ELF-1 (cell line): ENCODE measurements around the gene DRAM1.
"Not testable (repeated sequence)": the region's sequence is repeated elsewhere in the genome, so short reads cannot be mapped to it uniquely, and the experiment has no call there.

Experiments used
- DNase-seq: peaks from one replicate; pipeline ENCODE4 v3.0.0-alpha.2; 2016; ENCODE audit warnings: low read depth, low spot score

Gene DRAM1

DNA sequence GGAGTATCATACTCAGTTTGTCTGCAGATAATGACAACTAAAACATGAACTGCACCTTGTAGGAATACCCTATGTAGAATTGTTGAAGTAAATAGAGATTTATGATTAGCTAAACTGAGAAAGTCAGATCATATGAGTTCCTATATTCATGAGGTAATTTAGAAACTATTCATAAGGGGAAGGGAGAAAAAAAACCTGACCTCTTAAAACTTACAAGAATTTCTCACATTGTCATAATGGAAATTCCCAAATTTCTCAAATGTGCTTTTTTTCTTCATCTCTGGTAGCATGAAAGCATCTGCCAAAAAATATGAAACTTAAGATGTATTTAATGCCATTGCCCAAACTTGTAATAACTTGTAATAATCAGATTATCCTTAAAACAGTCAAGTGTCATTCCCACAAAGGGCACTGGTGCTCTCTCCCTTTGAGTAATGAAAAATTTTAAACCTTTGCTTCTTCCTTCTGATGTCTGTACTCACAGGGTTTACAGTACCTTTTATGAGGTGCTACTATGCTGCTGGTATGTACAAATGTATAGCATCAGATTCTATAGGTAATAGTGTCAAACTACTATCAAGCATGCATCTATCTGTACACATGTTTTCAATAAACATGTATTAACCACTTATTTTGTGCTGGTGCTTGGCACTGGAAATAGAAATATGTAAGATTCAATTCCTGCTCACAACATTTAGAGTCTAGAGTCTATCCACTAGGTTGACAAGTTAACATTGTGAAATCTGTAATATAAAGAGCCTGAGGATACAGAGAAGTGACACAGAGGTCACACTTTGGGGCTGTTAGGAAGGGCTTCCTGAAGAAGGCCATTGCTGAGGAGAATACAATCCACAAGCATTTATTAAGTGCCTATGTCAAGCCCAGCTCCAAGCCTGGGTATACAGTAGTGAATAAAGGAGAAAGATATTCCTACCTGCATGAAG, 17.4 kb upstream of the DRAM1 start:
- DNase-seq: no peak

DNA sequence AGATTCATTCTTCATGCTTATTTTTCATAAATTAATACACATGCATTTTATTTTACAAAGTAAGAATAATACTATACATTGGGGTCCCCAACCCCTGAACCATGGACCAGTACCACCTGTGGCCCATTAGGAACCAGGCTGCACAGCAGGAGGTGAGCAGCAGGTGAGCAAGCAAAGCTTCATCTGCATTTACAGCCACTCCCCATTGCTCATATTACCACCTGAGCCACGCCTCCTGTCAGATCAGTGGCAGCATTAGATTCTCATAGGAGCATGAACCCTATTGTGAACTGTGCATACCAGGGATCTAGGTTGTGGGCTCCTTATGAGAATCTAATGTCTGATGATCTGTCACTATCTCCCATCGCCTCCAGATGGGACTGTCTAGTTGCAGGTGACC, 15.7 kb upstream of the DRAM1 start:
- DNase-seq: not testable (repeated sequence)

DNA sequence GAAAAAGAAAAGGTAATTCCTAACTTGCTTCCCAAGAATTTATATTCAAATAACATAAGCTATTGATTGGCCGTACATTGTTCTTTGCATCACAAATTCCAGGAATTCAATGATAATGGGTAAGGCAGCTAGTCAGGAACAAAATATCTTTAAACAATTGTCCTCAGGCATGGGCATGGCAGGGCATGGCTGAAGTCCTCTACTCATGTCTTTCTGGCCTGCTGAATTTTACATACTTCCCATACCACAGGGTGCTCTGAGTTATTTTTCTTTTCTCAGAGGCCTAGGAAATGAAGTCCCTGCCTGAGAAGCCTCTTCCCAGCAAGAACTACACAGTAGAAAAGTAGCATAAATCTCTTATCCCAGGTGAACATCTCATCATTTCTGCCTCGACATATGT, 15.1 kb upstream of the DRAM1 start:
- DNase-seq: no peak

DNA sequence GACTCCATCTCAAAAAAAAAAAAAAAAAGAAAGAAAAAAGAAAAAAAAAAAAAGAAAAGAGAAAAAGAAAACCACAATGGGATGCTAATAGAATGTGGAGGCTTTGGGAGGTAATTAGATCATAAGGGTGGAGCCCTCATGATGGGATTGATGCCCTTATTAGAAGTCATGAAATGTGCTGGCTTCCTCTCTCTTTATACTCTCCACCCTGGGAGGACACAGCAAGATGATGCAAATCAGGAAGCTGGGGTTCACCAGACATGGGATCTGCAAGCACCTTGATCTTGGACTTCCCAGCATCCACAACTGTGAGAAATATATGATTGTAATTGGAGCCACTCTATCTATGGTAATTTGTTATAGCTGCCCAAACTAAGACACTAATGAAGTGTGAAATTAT, 13.4 kb upstream of the DRAM1 start:
- no peak for DNase-seq

DNA sequence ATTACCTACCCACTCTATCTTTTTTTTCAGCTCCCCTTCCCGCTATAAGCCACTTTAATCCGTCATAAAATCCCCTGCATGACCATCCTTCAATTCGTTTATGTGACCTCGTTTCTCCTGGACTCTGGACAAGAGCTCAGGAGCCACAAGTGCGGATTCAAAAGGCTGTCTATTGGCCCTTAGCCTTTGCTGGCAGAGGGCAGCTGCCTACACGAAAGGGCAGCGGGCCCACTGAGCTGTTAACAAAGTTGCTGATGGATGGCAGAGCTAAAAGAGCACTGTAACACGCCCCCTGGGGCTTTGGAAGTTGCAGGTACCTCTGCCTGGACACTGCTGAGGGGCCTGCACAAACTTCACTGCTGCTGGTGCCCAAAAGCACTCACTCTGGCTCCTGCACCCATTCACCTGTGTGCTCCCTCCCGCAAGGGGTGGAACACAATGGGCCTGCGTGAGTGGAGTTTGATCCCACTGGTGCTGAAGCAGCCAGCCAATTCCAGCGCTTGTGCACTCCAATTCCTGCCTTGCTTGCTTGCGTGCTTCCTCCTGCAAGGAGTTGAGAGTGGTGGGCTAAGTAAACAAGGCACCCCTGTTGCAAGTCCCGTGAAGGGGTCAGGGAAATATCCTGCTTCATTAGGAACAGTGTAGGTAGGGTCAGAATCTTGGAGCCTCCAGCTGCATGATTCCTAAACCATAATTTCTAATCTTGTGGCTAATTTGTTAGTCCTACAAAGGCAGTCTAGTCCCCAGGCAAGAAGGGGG, 10.6 kb upstream of the DRAM1 start:
- DNase-seq: peak; percentile 15

DNA sequence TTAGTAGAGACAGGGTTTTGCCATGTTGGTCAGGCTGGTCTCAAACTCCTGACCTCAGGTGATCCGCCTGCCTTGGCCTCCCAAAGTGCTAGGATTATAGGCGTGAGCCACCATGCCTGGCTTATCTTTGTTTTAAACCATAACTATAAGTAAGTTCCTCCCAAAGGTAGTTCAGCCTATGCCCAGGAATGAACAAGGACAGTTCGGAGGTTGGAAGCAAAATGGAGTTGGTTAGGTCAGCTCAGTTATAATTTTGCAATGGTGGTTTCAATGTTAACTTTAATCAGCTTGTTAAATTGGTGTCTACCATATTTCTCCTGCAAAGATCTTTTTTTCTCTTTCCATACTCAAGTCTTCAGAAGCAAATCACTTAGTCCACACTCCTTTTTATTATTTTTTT, 9.8 kb upstream of the DRAM1 start:
- not testable (repeated sequence) for DNase-seq

DNA sequence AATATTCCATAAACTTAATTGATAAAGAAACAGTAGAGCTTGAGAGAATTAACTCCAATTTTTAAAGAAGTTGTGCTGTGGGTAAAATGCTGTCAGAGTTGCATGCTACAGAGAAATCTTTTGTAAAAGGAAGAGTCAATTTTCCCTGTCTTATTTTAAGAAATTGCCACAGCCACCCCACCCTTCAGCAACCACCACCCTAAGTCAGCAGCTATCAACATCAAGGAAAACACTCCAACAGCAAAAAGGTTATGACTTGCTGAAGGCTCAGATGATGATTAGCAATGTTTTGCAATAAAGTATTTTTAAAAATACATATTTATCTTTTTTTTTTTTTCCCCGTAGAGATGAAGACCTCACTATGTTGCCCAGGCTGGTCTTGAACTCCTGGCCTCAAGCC, 6.5 kb upstream of the DRAM1 start:
- no peak for DNase-seq

DNA sequence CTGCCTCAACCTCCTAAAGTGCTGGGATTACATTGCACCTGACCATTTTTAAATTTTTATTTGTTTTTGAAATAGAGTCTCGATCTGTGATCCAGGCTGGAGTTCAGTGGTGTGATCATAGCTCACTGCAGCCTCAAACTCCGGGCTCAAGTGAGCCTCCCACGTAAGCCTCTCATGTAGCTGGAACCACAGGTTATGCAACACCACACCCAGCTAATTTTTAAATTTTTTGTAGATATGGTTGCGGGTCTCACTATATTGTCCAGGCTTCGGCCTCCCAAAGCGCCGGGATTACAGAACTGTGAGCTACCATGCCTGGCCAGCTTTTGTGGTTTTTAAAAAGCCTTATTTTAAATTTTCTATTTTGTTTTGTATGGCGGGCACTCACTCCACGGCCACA, 2.2 kb upstream of the DRAM1 start:
- DNase-seq: no peak

DNA sequence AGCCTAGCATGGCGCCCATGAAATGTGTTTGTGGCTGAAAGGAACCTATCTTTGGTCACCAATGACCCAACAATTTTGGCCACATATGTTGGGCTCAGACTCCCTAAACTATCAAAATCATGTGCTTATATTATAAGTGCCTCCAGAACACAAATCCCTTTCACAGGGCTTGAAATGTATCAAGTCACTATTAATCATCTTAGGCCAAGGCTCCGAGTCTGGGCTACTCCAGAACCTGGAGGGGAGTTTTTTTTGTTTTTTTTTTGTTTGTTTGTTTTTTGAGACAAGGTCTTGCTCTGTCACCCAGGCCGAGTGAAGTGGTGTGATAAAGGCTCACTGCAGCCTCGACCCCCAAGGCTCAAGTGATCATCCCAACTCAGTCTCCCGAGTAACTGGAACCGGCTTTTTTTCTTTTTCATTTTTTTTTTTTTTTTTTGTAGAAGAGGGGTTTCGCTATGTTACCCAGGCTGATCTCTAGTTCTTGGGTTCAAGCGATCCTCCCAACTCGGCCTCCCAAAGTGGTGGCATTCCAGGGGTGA, 989 bp upstream of the DRAM1 start:
- DNase-seq: peak; percentile 22

DNA sequence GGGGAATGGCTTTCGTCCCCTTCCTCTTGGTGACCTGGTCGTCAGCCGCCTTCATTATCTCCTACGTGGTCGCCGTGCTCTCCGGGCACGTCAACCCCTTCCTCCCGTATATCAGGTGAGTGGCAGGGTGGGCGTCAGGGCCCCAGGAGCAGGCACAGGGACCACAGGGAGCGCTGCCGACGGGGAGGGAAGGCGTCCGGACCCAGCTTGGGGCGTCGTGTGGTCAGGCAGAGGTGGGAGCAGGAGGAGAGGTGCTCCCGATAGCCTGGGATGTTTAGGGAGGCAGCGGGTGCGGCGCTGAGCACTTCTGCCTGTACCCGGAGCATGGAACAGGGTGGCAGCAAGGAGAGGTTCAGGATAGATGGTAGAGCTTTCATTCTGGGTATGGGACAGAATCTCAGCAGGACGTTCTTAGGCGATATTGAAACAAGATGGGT, 444 bp downstream of the DRAM1 start:
- DNase-seq: peak; percentile 58

DNA sequence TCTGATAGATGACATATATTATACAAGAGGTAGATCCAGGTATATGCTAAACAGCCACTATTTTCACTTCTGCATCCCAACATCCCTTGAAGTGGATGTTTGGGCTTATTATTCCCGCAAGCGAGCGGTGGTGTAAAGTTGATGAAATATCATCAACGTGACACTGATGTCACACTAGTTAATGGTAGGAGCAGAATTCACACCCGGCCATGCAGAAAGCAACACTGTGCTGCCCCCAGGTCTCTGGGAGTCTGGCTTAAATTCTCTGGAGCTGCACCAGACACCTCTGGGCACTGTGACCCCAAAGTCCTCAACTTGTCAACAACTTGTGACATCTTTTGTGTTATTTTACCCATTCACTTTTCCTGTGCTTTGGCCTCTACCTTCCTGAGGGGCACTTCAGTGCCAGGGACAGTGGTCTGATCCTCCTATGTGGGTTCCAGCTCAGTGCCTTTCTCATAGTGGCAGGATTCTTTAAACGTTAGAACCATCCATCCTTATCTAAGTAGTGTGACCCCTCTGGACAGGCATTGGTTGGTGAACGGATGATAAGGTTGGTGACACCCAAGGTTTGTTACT, 952 bp downstream of the DRAM1 start:
- no peak for DNase-seq

DNA sequence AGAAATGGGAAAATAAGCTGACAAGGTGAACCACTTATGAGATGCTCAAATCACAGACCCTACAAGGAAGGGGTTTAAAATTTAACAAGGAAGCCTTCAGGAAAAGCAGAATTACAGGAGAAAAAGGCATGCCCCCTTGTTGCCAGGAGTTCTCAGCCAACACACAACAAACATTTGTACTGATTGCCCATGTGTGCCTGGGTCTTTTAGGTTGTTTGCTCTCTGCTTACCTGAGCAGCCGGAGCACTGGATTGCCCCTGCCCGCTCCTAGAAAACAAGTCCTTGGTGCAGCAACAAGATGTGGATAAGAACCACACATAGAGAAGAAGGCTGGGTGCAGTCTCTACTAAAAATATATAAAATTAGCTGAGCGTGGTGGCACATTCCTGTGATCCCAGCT, 3.4 kb downstream of the DRAM1 start:
- no peak for DNase-seq

DNA sequence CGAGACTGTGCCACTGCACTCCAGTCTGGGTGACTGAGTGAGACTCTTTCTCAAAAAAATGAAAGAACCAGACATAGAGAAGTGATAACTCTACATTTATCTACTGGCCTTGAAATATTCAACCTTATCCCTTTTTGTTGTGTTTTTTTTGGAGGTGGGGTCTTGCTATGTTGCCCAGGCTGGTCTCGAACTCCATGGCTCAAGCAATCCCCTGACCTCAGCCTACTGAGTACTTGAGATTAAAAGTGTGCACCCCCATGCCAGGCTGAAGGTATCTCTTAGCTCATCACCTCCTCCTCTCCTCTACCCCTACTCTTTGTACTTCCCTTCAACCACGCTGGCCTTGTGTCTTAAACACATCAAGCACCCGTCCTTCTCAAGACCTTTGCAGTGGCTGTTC, 3.8 kb downstream of the DRAM1 start:
- DNase-seq: no peak

DNA sequence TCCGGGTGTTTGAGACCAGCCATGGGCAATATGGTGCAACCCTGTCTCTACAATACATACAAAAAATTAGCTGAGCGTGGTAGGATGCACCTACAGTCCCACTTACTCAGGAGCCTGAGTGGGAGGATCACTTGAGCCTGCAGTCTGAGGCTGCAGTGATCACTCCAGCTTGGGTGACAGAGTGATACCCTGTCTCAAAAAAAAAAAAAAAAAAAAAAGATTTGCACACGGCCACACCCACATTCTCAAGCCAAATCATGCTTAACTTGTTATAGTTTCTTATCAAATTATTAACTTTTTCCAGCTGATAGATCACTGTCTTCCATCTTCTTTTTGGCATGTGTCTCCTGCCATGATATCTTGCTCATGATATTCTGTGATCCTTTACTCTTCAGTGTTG, 6.8 kb downstream of the DRAM1 start:
- DNase-seq: no peak

DNA sequence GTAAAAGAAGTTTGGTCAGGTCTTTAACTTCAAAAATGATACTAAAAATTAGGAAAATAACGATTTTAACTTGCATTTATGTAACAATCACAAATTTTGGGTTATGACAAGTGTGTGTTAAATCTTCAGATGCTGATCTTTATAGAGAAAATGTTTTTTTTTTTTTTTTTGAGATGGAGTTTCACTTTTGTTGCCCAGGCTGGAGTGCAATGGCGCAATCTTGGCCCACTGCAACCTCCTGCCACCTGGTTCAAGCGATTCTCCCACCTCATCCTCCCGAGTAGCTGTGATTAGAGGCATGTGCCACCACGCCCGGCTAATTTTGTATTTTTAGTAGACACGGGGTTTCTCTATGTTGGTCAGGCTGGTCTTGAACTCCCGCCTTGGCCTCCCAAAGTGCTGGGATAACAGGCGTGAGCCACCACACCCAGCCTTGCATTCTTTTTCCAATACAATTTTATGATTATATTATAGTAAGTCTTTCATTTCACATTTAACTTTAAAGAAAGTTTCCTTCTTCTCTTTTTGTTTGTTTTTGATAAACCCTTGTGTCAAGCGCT, 7.5 kb downstream of the DRAM1 start:
- not testable (repeated sequence) for DNase-seq

DNA sequence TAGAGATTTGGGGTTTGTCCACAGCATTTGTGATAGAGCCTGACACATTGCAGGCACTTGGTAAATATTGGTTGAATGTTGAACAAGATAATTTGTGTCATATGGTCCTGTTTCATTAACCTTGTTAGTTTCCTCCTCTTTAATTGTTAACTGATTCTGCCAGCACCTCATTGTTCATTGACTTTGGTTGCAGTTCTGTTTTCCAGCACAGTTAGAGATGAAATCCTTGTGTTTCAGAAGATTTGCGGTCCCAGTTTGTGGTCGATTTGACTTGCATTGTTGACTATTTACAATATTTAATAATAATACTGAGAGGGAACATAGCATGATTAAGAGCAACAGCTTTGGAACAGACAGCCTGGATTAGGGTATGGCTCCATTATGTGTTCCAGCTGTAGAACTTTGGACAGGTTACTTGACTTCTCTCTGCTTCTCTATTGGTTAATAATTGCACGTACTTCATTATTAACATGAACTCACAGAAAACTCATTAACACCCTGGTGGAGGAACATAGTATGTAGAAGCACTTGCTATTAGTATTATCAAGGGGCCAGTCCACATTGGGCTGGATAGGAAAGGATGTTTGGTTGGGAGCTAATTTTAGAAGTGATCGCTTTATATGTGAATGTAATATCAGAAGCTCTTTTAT, 8.7 kb downstream of the DRAM1 start:
- DNase-seq: no peak

DNA sequence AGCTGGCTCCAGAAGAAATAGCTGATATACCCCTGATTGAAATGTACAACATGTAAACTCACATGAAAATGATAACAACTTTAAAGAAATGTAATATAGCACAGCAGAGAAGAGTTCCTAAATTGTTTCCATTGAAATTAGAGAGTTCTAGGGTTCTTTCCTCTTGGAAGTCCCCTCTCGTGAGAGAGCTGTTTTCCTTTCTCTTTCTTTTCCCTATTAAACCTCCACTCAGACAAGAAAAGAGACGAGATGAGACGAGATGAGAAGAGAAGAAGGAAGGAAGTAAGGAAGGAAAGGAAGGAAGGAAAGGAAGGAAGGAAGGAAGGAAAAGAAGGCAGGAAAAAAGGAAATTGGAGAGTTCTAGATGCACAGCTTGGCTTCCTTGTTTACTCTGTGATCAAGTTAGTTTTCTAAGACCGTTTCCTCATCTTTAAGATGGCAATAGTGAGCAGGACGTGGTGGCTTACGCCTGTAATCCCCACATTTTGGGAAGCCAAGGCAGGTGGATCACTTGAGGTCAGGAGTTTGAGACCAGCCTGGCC, 11.9 kb downstream of the DRAM1 start:
- DNase-seq: no peak

DNA sequence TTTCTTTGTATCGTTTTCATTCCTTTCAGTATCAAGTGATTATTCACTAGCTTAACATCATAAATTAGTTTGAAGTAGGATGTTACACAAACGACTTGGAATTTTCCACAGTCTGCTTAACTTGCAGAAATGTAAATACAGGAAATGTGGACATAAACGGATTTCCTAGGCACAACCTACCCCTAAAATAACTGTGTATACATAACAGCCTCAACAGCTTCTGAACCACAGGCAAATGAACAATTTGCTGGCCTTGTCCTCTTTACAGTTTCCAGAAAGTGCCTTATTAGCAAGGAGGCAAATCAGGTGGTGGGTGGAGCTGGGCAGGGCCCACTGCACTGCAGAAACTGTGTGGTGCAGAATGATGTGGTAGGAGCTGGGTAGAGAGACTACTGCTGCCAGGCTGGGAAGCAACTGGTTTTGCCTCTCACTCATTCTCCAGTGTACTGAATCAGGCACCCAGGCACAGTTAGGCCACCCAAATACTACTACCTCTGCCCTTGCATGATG, 14.1 kb downstream of the DRAM1 start:
- no peak for DNase-seq

DNA sequence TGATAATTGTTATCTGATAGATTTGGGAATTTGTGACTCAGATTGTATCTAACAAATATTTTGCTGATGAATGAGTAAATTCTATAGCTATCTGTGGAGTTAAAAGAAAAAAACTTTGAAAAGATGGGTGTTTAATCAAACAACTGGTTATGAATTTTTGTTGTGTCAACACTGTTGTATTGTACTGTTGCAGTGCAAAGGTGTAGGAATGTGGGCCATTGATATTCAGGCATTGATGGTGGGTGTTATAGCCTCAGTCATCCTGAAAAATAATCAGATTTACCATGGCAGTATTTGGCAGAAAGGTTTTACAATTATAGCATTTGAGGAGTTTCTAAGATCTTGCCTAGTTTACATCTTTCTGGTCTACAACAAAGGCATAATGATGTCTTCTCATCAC, 15.4 kb downstream of the DRAM1 start:
- DNase-seq: no peak

DNA sequence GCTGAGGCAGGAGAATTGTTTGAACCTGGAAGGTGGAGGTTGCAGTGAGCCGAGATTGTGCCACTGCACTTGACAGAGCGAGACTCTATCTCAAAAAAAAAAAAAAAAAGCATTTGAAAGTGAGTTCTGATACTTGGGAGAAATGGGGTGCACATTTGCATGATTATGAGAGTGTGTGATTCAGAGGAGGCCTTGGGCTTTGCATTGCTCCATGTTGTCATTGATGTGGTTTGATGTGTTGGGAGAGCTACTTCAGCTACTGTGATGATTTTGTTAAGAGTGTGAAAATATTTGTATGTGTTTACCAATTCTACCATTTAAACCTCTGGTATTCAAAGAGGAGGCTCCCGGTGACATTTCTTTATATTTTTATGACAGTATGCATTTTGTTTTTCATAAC, 24.4 kb downstream of the DRAM1 start:
- DNase-seq: no peak

DNA sequence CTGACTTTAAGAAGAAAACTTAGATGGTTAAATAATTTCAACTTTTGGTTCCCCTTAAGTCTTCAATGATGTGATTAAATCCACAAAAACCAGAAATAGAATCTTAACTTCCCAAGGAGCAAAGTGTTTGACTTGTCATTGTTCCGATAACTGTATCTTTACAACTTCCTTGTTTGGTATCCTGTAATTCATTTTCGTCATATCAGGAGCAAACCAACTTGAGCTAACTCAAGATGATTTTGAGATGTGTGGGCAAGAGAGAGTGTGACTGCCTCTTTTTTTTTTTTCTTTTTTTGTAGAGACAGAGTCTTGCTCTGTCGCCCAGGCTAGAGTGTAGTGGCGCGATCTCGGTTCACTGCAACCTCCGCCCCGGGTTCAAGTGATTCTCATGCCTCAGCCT, 25.3 kb downstream of the DRAM1 start:
- DNase-seq: no peak
